ENCODE data around the gene SLC23A1.
"Not testable (repeated sequence)": the region's sequence is repeated elsewhere in the genome, so short reads cannot be mapped to it uniquely, and the experiment has no call there.

GRCh38 chr5:139355900-139356299, 27.2 kb downstream of the SLC23A1 start:
- TF ChIP-seq REST (IDR thresholded peaks at IDR 0.05; ENCODE audit: insufficient read depth in 1 of 2, low read depth in 2 of 2, low read length in 1 of 2); CTCF (IDR thresholded peaks at IDR 0.05); POLR2AphosphoS5 (IDR thresholded peaks at IDR 0.05; ENCODE audit: low read depth, low read length): not testable (repeated sequence)

All from Panc1 (cell line).